GM12878 (cell line): Measurements from ENCODE around the gene AGER. TPM values are rescaled to one million over a fixed set of nuclear protein-coding genes. Genes with fewer than 3 reads are reported as not detected.

Source experiments
- BMI1 ChIP-seq: fragments of 450-650 bp; IDR thresholded peaks from 2 replicates; pipeline ENCODE4 v1.6.1; 2016; ENCODE audit warnings: mild to moderate bottlenecking, moderate library complexity, borderline replicate concordance
- CBFB ChIP-seq: IDR thresholded peaks from 2 replicates; pipeline ENCODE4 v1.6.1; 2016; ENCODE audit warnings: antibody characterized with exemption, low read depth
- EGR1 ChIP-seq, 2 experiments: IDR thresholded peaks; 1 replicate in 1 of 2; 2 replicates in 1 of 2; pipeline ENCODE4 v1.6.1; 2011 to 2012; ENCODE audit warnings: low read depth in 2 of 2, low read length in 2 of 2, borderline replicate concordance in 1 of 2, mild to moderate bottlenecking in 1 of 2, moderate library complexity in 1 of 2
- EZH2 ChIP-seq: IDR thresholded peaks from 2 replicates; pipeline ENCODE4 v1.6.1; 2012; ENCODE audit warnings: low read depth, mild to moderate bottlenecking, control low read depth, inconsistent platforms, low read length, borderline replicate concordance; ENCODE audit not compliant: control insufficient read depth
- FOXK2 ChIP-seq: fragments of 450-650 bp; IDR thresholded peaks from 2 replicates; pipeline ENCODE4 v1.6.1; 2017; ENCODE audit warnings: mild to moderate bottlenecking, moderate library complexity
- IRF4 ChIP-seq: IDR thresholded peaks from 2 replicates; pipeline ENCODE4 v1.6.1; 2011; ENCODE audit warnings: low read depth, low read length
- JUNB ChIP-seq: IDR thresholded peaks from 2 replicates; pipeline ENCODE4 v1.6.1; 2016; ENCODE audit warnings: antibody characterized with exemption, mild to moderate bottlenecking
- KLF5 ChIP-seq: fragments of 450-650 bp; IDR thresholded peaks from 2 replicates; pipeline ENCODE4 v1.6.1; 2014; ENCODE audit warnings: mild to moderate bottlenecking; ENCODE audit not compliant: partially characterized antibody
- MEF2A ChIP-seq: IDR thresholded peaks from 2 replicates; pipeline ENCODE4 v1.6.1; 2011; ENCODE audit warnings: low read depth, mild to moderate bottlenecking, low read length, moderate library complexity; ENCODE audit not compliant: insufficient read depth
- MYB ChIP-seq: fragments of 150-350 bp; IDR thresholded peaks from 2 replicates; pipeline ENCODE4 v1.6.1; 2014; ENCODE audit warnings: mild to moderate bottlenecking, low read depth, low read length, borderline replicate concordance
- PAX5 ChIP-seq: IDR thresholded peaks from 2 replicates; pipeline ENCODE4 v1.6.1; 2011; ENCODE audit warnings: low read depth, low read length, borderline replicate concordance
- PAX8 ChIP-seq: fragments of 450-650 bp; IDR thresholded peaks from 2 replicates; pipeline ENCODE4 v1.6.1; 2017; ENCODE audit warnings: mild to moderate bottlenecking, moderate library complexity
- PBX3 ChIP-seq: IDR thresholded peaks from 2 replicates; pipeline ENCODE4 v1.6.1; 2011; ENCODE audit warnings: mild to moderate bottlenecking, low read depth, low read length, moderate library complexity; ENCODE audit not compliant: insufficient replicate concordance
- RELB ChIP-seq: fragments of 450-650 bp; IDR thresholded peaks from 2 replicates; pipeline ENCODE4 v1.6.1; 2017; ENCODE audit warnings: low read depth, mild to moderate bottlenecking, moderate library complexity
- SIN3A ChIP-seq: IDR thresholded peaks from 2 replicates; pipeline ENCODE4 v1.6.1; 2012; ENCODE audit warnings: low read depth, low read length, improper control_type of control experiment
- SPI1 ChIP-seq: IDR thresholded peaks from 2 replicates; pipeline ENCODE4 v1.6.1; 2011; ENCODE audit warnings: low read depth, mild to moderate bottlenecking, low read length, moderate library complexity, borderline replicate concordance; ENCODE audit not compliant: insufficient read depth
- SREBF1 ChIP-seq: IDR thresholded peaks from 2 replicates; pipeline ENCODE4 v1.6.1; 2012; ENCODE audit warnings: mild to moderate bottlenecking, low read length
- SREBF2 ChIP-seq: IDR thresholded peaks from 2 replicates; pipeline ENCODE4 v1.6.1; 2012; ENCODE audit warnings: mild to moderate bottlenecking, low read length
- SRF ChIP-seq, 2 experiments: IDR thresholded peaks; 2 replicates each; pipeline ENCODE4 v1.6.1; 2011; ENCODE audit warnings: low read depth in 2 of 2, low read length in 2 of 2, mild to moderate bottlenecking in 1 of 2, moderate library complexity in 1 of 2
- TARDBP ChIP-seq: IDR thresholded peaks from 2 replicates; pipeline ENCODE4 v1.6.1; 2016; ENCODE audit warnings: borderline replicate concordance
- TCF12 ChIP-seq: IDR thresholded peaks from 2 replicates; pipeline ENCODE4 v1.6.1; 2011; ENCODE audit warnings: low read depth, mild to moderate bottlenecking, low read length
- TCF3 ChIP-seq: IDR thresholded peaks from 2 replicates; pipeline ENCODE4 v1.6.1; 2012; ENCODE audit warnings: low read depth, mild to moderate bottlenecking, low read length, borderline replicate concordance; ENCODE audit not compliant: insufficient read depth
- WRNIP1 ChIP-seq: IDR thresholded peaks from 2 replicates; pipeline ENCODE4 v1.6.1; 2011; ENCODE audit warnings: low read depth, low read length, improper control_type of control experiment, borderline replicate concordance
- polyA plus RNA-seq, 11 experiments: library from polyadenylated mRNA; depleted of rRNA in 4 of 11; unstranded in 6 of 11; stranded (reverse) in 5 of 11; fragments of >200 nt; fragmentation: Nextera tagmentation in 4 of 11; fragmentation: Illumina TruSeq in 1 of 11; extraction: Ambion mirVana in 4 of 11; extraction: Trizol in 1 of 11; gene quantifications; 1 replicate in 1 of 11; 2 replicates in 10 of 11; pipeline versions ENCODE4 v1.2.1 to v1.2.3, GENCODE V29; 2011 to 2016; ENCODE audit warnings: inconsistent platforms in 2 of 11, missing spikeins in 2 of 11, low read depth in 1 of 11
- total RNA-seq, 4 experiments: library from RNA; depleted of rRNA in 3 of 4; stranded (reverse); fragments of >200 nt in 3 of 4; fragmentation: Illumina TruSeq in 1 of 4; extraction: Trizol in 1 of 4; gene quantifications; 2 replicates each; pipeline versions ENCODE4 v1.2.1 to v1.2.3, GENCODE V29; 2013 to 2021
- TF ChIP-seq, protein P1 (sequence below): IDR thresholded peaks from 2 replicates; pipeline ENCODE4 v1.6.1; 2011; ENCODE audit warnings: low read depth, low read length, improper control_type of control experiment, borderline replicate concordance
- TF ChIP-seq, protein P2 (sequence below): fragments of 450-650 bp; IDR thresholded peaks from 2 replicates; pipeline ENCODE4 v1.6.1; 2016; ENCODE audit warnings: mild to moderate bottlenecking

Gene AGER
- total and polyA plus RNA-seq, 10 of the 15 experiments (the other 5 are each of a cell fraction or from before 2014, with no cell fraction given) = 1.1 to 18.2 (median 3.9) TPM

DNA sequence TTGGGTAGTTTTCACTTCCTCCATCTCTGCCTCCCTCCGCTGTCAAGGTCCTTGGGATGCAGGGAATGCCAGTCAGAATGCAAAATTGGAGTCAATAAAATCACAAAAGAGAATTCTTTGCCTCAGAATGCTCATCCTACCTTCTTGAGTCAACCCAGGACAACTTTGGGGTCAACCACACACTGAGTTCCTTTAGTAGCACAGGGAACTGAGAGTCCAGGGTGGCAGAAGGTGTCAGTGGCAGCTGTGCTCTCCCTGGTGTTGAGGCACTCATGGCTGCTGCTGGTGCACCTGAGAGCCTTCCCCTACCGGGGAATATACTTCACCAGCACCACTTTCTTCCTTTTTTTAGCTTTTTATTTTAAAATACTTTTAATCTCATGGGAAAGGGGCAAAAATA lies 40.6 kb upstream of the AGER start (continued):
- no peak for TF ChIP-seq CBFB
- TF ChIP-seq PAX5 = peak; percentile 66; the same call in 1 of the 2 replicates
- TF ChIP-seq JUNB = peak; percentile 47
- TF ChIP-seq TCF3 = peak; percentile 70; the same call in 1 of the 2 replicates
- no peak for TF ChIP-seq SREBF1
- TF ChIP-seq MEF2A = 0 out of 2 replicates have a peak, but pooled peaks have one; percentile 17
- no peak for TF ChIP-seq FOXK2
- no peak for TF ChIP-seq EGR1 (IDR thresholded peaks at IDR 0.05; ENCODE audit: borderline replicate concordance in 1 of 2, low read depth in 2 of 2, low read length in 2 of 2)
- TF ChIP-seq SRF (IDR thresholded peaks at IDR 0.05; ENCODE audit: low read depth in 2 of 2, low read length in 2 of 2) = no peak
- TF ChIP-seq PAX8 = no peak
- no peak for TF ChIP-seq EZH2
- TF ChIP-seq RELB = 0 out of 2 replicates have a peak, but pooled peaks have one; percentile 36
- no peak for TF ChIP-seq WRNIP1
- no peak for TF ChIP-seq SREBF2
- peak; percentile 84 for TF ChIP-seq IRF4
- TF ChIP-seq, protein P1, sequence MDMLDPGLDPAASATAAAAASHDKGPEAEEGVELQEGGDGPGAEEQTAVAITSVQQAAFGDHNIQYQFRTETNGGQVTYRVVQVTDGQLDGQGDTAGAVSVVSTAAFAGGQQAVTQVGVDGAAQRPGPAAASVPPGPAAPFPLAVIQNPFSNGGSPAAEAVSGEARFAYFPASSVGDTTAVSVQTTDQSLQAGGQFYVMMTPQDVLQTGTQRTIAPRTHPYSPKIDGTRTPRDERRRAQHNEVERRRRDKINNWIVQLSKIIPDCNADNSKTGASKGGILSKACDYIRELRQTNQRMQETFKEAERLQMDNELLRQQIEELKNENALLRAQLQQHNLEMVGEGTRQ = no peak
- TF ChIP-seq SIN3A = no peak
- TF ChIP-seq BMI1 = no peak
- TF ChIP-seq MYB = no peak
- TF ChIP-seq, protein P2, sequence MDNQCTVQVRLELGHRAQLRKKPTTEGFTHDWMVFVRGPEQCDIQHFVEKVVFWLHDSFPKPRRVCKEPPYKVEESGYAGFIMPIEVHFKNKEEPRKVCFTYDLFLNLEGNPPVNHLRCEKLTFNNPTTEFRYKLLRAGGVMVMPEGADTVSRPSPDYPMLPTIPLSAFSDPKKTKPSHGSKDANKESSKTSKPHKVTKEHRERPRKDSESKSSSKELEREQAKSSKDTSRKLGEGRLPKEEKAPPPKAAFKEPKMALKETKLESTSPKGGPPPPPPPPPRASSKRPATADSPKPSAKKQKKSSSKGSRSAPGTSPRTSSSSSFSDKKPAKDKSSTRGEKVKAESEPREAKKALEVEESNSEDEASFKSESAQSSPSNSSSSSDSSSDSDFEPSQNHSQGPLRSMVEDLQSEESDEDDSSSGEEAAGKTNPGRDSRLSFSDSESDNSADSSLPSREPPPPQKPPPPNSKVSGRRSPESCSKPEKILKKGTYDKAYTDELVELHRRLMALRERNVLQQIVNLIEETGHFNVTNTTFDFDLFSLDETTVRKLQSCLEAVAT = no peak
- no peak for TF ChIP-seq PBX3
- no peak for TF ChIP-seq TARDBP
- no peak for TF ChIP-seq KLF5
- peak; percentile 86 for TF ChIP-seq SPI1
- TF ChIP-seq TCF12 = peak; percentile 86
